Measurements from ENCODE around the gene THEMIS.
"Not testable (repeated sequence)": the region's sequence is repeated elsewhere in the genome, so short reads cannot be mapped to it uniquely, and the experiment has no call there.

THEMIS gene

GRCh38 chr6:127933852-127934840 lies 33.3 kb upstream of the THEMIS start:
- no peak overlapping the region for H3K4me3 ChIP-seq (ENCODE audit: low read depth in 1 of 5, low read length in 5 of 5)
- no peaks in the 10 kb centered on the region for H3K36me3 ChIP-seq (ENCODE audit: control insufficient read depth in 5 of 5, insufficient read depth in 5 of 5, low read length in 5 of 5)
- H3K27ac ChIP-seq (ENCODE audit: low read depth, low read length): no peak overlapping the region
- H3K4me1 ChIP-seq (ENCODE audit: control insufficient read depth in 5 of 5, insufficient read depth in 5 of 5, low read length in 5 of 5): no peaks in the 10 kb centered on the region
- no peaks in the 10 kb centered on the region for H3K27me3 ChIP-seq (ENCODE audit: control insufficient read depth in 5 of 5, insufficient read depth in 4 of 5, low read length in 5 of 5)
- peaks cover 0 to 9% (median 8%) of the 10 kb centered on the region in 5 donors for H3K9me3 ChIP-seq (ENCODE audit: control insufficient read depth in 5 of 5, low read length in 5 of 5)
- no peak overlapping the region for H3K9ac ChIP-seq (ENCODE audit: low read length in 5 of 5)

GRCh38 chr6:127933137-127933536 lies 32.3 kb upstream of the THEMIS start:
- no peaks in the 10 kb centered on the region for H3K27me3 ChIP-seq (ENCODE audit: control insufficient read depth in 5 of 5, insufficient read depth in 4 of 5, low read length in 5 of 5)
- H3K4me1 ChIP-seq (ENCODE audit: control insufficient read depth in 5 of 5, insufficient read depth in 5 of 5, low read length in 5 of 5): no peaks in the 10 kb centered on the region
- no peak overlapping the region for H3K4me3 ChIP-seq (ENCODE audit: low read depth in 1 of 5, low read length in 5 of 5)
- H3K36me3 ChIP-seq (ENCODE audit: control insufficient read depth in 5 of 5, insufficient read depth in 5 of 5, low read length in 5 of 5): no peaks in the 10 kb centered on the region
- H3K9ac ChIP-seq (ENCODE audit: low read length in 5 of 5): no peak overlapping the region
- H3K9me3 ChIP-seq (ENCODE audit: control insufficient read depth in 5 of 5, low read length in 5 of 5): peaks cover 0 to 9% (median 8%) of the 10 kb centered on the region in 5 donors
- no peak overlapping the region for H3K27ac ChIP-seq (ENCODE audit: low read depth, low read length)

- Histone ChIP-seq H3K9me3 (ENCODE audit: control insufficient read depth in 5 of 5, low read length in 5 of 5) (peaks cover 0 to 9% (median 8%) of the 10 kb centered on the region in 5 donors), H3K36me3 (ENCODE audit: control insufficient read depth in 5 of 5, insufficient read depth in 5 of 5, low read length in 5 of 5) (no peaks in the 10 kb centered on the region), H3K27me3 (ENCODE audit: control insufficient read depth in 5 of 5, insufficient read depth in 4 of 5, low read length in 5 of 5) (no peaks in the 10 kb centered on the region), H3K4me1 (ENCODE audit: control insufficient read depth in 5 of 5, insufficient read depth in 5 of 5, low read length in 5 of 5) (no peaks in the 10 kb centered on the region), H3K4me3 (ENCODE audit: low read depth in 1 of 5, low read length in 5 of 5) (peak overlapping the region in 1 of 5 donors; percentile 40), H3K27ac (ENCODE audit: low read depth, low read length) (no peak overlapping the region), H3K9ac (ENCODE audit: low read length in 5 of 5) (no peak overlapping the region)
Measured at GRCh38 chr6:127932708-127933107, 31.9 kb upstream of the THEMIS start.

GRCh38 chr6:127926441-127926840 lies 25.6 kb upstream of the THEMIS start:
- H3K27me3 ChIP-seq (ENCODE audit: control insufficient read depth in 5 of 5, insufficient read depth in 4 of 5, low read length in 5 of 5); H3K27ac ChIP-seq (ENCODE audit: low read depth, low read length); H3K9ac ChIP-seq (ENCODE audit: low read length in 5 of 5); H3K36me3 ChIP-seq (ENCODE audit: control insufficient read depth in 5 of 5, insufficient read depth in 5 of 5, low read length in 5 of 5); H3K4me3 ChIP-seq (ENCODE audit: low read depth in 1 of 5, low read length in 5 of 5); H3K9me3 ChIP-seq (ENCODE audit: control insufficient read depth in 5 of 5, low read length in 5 of 5); H3K4me1 ChIP-seq (ENCODE audit: control insufficient read depth in 5 of 5, insufficient read depth in 5 of 5, low read length in 5 of 5): not testable (repeated sequence)

- Histone ChIP-seq H3K36me3 (ENCODE audit: control insufficient read depth in 5 of 5, insufficient read depth in 5 of 5, low read length in 5 of 5) (no peaks in the 10 kb centered on the region), H3K4me3 (ENCODE audit: low read depth in 1 of 5, low read length in 5 of 5) (no peak overlapping the region), H3K4me1 (ENCODE audit: control insufficient read depth in 5 of 5, insufficient read depth in 5 of 5, low read length in 5 of 5) (no peaks in the 10 kb centered on the region), H3K27me3 (ENCODE audit: control insufficient read depth in 5 of 5, insufficient read depth in 4 of 5, low read length in 5 of 5) (no peaks in the 10 kb centered on the region), H3K27ac (ENCODE audit: low read depth, low read length) (no peak overlapping the region), H3K9me3 (ENCODE audit: control insufficient read depth in 5 of 5, low read length in 5 of 5) (peaks cover 0 to 5% (median 4%) of the 10 kb centered on the region in 5 donors), H3K9ac (ENCODE audit: low read length in 5 of 5) (no peak overlapping the region)
Measured at GRCh38 chr6:127924440-127924839, 23.6 kb upstream of the THEMIS start.

- Histone ChIP-seq H3K4me3 (ENCODE audit: low read depth in 1 of 5, low read length in 5 of 5) (no peak overlapping the region), H3K9me3 (ENCODE audit: control insufficient read depth in 5 of 5, low read length in 5 of 5) (peaks cover 0 to 5% (median 4%) of the 10 kb centered on the region in 5 donors), H3K27ac (ENCODE audit: low read depth, low read length) (no peak overlapping the region), H3K4me1 (ENCODE audit: control insufficient read depth in 5 of 5, insufficient read depth in 5 of 5, low read length in 5 of 5) (no peaks in the 10 kb centered on the region), H3K9ac (ENCODE audit: low read length in 5 of 5) (no peak overlapping the region), H3K36me3 (ENCODE audit: control insufficient read depth in 5 of 5, insufficient read depth in 5 of 5, low read length in 5 of 5) (no peaks in the 10 kb centered on the region), H3K27me3 (ENCODE audit: control insufficient read depth in 5 of 5, insufficient read depth in 4 of 5, low read length in 5 of 5) (no peaks in the 10 kb centered on the region)
Measured at GRCh38 chr6:127924031-127924430, 23.2 kb upstream of the THEMIS start.

- no peak overlapping the region for H3K27ac ChIP-seq (ENCODE audit: low read depth, low read length)
- no peaks in the 10 kb centered on the region for H3K36me3 ChIP-seq (ENCODE audit: control insufficient read depth in 5 of 5, insufficient read depth in 5 of 5, low read length in 5 of 5)
- H3K9me3 ChIP-seq (ENCODE audit: control insufficient read depth in 5 of 5, low read length in 5 of 5): peaks cover 0 to 5% (median 4%) of the 10 kb centered on the region in 5 donors
- no peak overlapping the region for H3K9ac ChIP-seq (ENCODE audit: low read length in 5 of 5)
- H3K4me3 ChIP-seq (ENCODE audit: low read depth in 1 of 5, low read length in 5 of 5): no peak overlapping the region
- no peaks in the 10 kb centered on the region for H3K4me1 ChIP-seq (ENCODE audit: control insufficient read depth in 5 of 5, insufficient read depth in 5 of 5, low read length in 5 of 5)
- H3K27me3 ChIP-seq (ENCODE audit: control insufficient read depth in 5 of 5, insufficient read depth in 4 of 5, low read length in 5 of 5): no peaks in the 10 kb centered on the region
Measured at GRCh38 chr6:127923135-127923534, 22.3 kb upstream of the THEMIS start.

GRCh38 chr6:127921982-127922381 lies 21.1 kb upstream of the THEMIS start:
- H3K27ac ChIP-seq (ENCODE audit: low read depth, low read length): no peak overlapping the region
- no peaks in the 10 kb centered on the region for H3K27me3 ChIP-seq (ENCODE audit: control insufficient read depth in 5 of 5, insufficient read depth in 4 of 5, low read length in 5 of 5)
- H3K9ac ChIP-seq (ENCODE audit: low read length in 5 of 5): no peak overlapping the region
- H3K4me1 ChIP-seq (ENCODE audit: control insufficient read depth in 5 of 5, insufficient read depth in 5 of 5, low read length in 5 of 5): no peaks in the 10 kb centered on the region
- no peaks in the 10 kb centered on the region for H3K36me3 ChIP-seq (ENCODE audit: control insufficient read depth in 5 of 5, insufficient read depth in 5 of 5, low read length in 5 of 5)
- peaks cover 0 to 5% (median 4%) of the 10 kb centered on the region in 5 donors for H3K9me3 ChIP-seq (ENCODE audit: control insufficient read depth in 5 of 5, low read length in 5 of 5)
- no peak overlapping the region for H3K4me3 ChIP-seq (ENCODE audit: low read depth in 1 of 5, low read length in 5 of 5)

- H3K27ac ChIP-seq (ENCODE audit: low read depth, low read length): no peak overlapping the region
- no peaks in the 10 kb centered on the region for H3K36me3 ChIP-seq (ENCODE audit: control insufficient read depth in 5 of 5, insufficient read depth in 5 of 5, low read length in 5 of 5)
- no peak overlapping the region for H3K9ac ChIP-seq (ENCODE audit: low read length in 5 of 5)
- no peak overlapping the region for H3K4me3 ChIP-seq (ENCODE audit: low read depth in 1 of 5, low read length in 5 of 5)
- peaks cover 0 to 2% (median 0%) of the 10 kb centered on the region in 5 donors for H3K9me3 ChIP-seq (ENCODE audit: control insufficient read depth in 5 of 5, low read length in 5 of 5)
- H3K27me3 ChIP-seq (ENCODE audit: control insufficient read depth in 5 of 5, insufficient read depth in 4 of 5, low read length in 5 of 5): no peaks in the 10 kb centered on the region
- H3K4me1 ChIP-seq (ENCODE audit: control insufficient read depth in 5 of 5, insufficient read depth in 5 of 5, low read length in 5 of 5): no peaks in the 10 kb centered on the region
Measured at GRCh38 chr6:127920804-127921203, 19.9 kb upstream of the THEMIS start.

Measured in subcutaneous abdominal adipose tissue (tissue), 5 donors.